Breast epithelium (tissue), 3 donors: Measurements from ENCODE around the gene SLC38A9.

Source experiments
- CTCF ChIP-seq, 3 donors: fragments of 450-650 bp; IDR thresholded peaks; one replicate each; pipeline ENCODE4 v1.5.1; 2016 to 2017; ENCODE audit warnings: antibody characterized with exemption in 3 of 3, mild to moderate bottlenecking in 3 of 3, moderate library complexity in 3 of 3
- POLR2A ChIP-seq: fragments of 450-650 bp; IDR thresholded peaks from one replicate; pipeline ENCODE4 v1.6.1; 2016; ENCODE audit warnings: antibody characterized with exemption, mild to moderate bottlenecking, moderate library complexity

- TF ChIP-seq CTCF (IDR thresholded peaks at IDR 0.05) (no peak), POLR2A (no peak)
Observed at GRCh38 chr5:55609413-55609812, 102.7 kb downstream of the SLC38A9 start.
